ENCODE results near the gene TMEM236.

Gene TMEM236

DNA sequence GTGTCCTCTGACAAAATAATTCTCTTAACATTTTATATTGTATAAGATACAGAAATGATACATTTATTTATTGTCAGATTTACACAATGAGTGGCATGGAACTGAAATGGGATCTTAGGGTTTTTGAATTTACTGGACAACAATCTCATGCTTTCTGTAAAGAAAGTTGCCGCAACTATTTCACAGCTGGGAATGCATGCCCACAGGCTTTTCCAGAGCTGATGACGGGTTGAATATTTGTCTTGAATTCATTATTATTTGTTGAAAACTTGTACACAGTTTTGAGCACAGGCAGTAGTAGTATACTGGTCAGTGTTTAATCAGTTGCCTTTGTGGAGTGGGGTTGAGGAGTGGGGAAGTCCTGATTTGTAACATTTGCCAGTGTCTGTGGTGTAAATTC, 36.6 kb downstream of the TMEM236 start:
- no peak for DNase-seq

DNA sequence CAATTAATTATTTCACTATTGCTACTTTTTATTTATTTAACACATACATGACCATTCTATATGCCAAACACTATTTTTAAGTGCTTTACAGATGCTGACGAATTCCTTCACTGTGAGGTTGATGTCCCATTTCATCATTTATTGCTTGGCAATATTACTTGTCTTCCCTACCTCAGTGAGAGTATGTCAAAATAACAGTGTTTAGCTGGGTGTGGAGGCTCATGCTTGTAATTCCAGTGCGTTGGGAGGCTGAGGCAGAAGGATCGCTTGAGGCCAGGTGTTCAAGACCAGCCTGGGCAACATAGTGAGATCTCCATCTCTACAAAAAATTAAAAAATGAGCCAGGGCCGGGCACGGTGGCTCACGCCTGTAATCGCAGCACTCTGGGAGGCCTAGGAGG, 37.4 kb downstream of the TMEM236 start:
- no peak for DNase-seq

DNA sequence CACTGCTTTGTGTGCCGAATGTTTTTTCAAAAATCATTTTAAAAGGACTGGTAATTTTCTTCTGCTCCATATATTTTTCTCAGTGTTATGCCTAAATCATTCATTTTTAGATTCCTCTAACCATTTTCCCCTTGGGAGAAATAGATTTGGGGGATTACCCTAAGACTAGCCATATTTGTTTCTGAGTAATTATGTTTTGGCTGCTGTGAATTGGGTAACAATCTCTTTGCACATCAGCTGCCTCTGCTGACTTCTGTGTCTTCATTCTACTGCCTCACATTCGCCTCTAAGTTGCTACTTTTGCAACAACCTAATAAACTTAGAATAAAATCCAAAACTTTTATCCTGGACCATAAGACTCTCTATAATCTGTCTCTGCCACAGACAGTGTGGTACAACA, 38.6 kb downstream of the TMEM236 start:
- no peak for DNase-seq

DNA sequence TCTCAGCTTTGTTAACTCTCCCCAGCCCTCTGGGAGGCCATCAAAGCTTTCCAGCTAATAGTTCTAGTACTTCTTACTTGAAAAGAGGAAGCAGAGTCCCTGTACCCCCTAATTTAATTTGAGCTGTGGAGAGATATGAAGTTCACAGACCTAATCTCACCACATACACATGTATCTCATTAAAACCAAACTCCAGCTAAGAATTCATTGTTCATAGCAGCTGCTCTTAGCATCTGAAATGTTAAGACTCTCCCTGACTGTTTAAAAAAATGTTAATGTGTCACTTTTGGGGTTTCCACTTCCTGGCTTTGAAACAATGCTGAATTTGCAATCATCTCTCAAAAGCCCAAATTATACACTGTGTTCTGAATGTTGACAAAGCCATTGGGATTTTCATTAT, 41.0 kb downstream of the TMEM236 start:
- no peak for DNase-seq

DNA sequence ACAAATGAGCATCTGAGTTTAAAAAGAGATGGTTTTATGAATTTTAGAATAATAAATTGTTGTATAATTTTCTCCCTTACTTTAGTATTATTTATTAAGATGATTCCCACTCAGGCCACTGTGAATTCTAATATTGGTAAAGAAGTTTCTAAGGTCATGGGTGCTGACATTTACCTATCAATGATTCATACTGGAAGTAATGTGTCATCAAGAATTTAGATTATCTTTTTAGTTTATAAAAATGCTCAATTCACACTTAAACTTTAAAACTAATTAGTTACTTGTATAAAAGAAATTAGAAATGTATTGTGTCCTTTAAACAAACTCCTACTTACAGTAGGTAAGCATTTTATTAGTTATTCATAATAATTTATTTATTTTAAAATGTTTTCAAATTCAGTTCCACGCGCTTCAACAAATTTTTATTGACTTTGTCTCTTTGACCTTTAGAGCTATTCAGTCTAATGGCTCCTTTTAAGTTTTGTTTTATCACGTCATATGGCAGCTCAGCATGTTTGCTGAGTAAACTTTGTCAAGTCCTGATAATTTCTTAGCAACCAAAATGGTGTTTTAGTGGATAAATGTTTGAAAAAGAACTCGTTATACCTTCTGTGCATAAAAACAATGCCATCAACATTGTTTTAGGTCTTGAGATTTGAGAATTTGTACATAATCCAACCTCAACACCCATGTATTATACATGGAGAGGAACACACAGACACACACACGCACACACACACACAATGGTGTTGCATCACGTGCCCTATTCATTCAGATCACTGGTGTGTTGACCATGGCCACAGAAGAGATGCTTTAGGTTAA, 42.0 kb downstream of the TMEM236 start:
- no peak for DNase-seq

DNA sequence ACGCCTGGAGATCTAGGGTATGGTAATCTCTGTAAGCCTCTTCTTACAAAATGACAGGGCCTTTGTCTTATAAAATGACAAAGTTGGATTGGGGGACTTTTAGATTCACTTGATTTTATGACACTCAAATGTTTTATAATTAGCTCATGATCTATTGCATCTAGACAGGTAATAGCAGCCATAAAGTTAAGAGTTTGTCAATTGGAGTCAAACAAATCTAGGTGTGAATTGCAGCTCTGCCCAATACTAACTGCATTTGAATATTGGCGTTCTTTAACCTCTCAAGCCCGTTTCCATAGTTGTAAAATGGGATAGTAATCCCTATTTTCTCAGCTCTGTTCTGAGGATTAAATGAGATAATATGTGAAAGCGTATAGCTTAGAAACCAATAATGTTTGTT, 43.1 kb downstream of the TMEM236 start:
- DNase-seq: no peak

DNA sequence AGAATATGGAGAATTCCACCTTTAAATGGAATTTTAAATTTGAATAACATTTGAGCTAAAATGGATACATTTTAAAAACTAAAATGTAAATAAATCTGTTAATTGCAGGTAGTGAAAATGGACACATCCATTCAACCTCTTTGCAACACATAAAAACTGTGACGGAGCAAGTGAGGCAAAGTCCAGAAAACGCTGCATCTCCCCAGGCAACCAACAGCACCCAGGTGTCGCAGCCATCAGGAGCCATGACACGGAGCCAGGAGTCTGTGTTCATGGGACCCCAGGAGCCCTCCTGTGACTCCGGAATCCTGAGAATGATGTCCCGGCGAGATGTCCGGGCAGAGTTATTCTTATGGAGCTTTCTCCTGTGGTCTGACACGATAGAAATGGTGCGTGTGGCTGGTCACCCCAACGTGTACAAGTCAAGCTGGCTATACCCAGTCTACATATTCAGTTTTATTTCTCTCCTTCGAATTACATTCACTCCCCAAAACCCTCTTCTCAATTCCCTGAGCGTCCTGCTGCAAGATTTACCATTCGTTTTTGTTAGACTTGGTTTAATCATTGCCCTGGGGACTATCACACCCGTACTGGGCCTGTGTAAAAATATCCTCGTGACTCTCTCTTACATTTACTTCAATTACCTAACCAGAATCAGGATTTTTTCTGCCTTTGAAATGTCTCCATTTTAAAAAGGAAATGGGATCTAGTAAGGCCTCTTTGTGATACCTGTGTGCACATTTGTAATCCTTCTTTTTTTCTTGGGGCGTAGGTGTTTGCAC, 44.0 kb downstream of the TMEM236 start:
- DNase-seq: no peak

DNA sequence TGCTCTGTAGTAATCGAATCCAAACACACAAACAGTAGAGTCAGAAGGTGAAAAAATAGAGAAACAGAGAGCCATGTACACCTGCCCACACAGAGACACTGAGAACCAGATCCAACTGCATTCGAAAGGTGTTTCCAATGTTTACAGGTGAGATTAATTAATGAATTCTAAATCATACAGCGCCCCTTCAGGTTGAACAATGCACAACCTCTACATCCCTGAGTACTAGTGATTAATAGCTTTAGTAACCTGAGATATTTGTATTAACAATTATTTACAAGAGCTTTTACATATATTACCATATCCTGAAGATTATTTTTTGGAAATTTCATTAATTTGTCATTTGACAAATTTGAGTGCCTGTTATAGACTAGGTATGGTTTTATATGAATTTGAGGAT, 49.5 kb downstream of the TMEM236 start:
- no peak for DNase-seq

DNA sequence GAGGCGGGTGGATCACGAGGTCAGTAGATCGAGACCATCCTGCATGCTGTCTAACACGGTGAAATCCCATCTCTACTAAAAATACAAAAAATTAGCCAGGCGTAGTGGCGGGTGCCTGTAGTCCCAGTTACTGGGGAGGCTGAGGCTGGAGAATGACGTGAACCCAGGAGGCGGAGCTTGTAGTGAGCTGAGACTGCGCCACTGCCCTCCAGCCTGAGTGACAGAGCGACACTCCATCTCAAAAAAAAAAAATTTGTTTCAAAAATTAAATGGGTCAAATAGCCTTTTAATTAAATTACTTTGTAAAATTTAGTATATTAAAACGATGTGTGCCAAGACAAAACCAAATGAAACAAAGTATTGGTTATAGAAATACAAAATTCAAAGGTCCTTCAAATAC, 50.3 kb downstream of the TMEM236 start:
- no peak for DNase-seq

DNA sequence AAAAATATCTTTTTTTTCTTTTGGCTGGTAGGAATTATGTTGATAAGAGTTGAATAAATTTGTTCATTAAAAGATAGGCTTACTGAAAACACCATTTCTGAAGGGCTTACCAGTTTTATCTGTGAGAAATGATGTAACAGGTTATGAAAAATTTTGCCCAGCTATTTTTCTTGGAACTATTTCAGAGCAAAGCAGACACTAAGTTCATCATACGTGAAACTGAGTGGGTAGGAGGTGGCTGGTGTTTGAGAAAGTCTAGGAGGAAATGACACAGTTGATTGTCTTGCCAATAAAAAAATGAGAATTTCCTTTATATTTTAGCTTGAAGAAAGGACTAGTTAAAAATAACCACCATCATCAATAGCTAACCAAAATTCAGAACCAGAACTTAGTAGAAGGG, 51.0 kb downstream of the TMEM236 start:
- no peak for DNase-seq

DNA sequence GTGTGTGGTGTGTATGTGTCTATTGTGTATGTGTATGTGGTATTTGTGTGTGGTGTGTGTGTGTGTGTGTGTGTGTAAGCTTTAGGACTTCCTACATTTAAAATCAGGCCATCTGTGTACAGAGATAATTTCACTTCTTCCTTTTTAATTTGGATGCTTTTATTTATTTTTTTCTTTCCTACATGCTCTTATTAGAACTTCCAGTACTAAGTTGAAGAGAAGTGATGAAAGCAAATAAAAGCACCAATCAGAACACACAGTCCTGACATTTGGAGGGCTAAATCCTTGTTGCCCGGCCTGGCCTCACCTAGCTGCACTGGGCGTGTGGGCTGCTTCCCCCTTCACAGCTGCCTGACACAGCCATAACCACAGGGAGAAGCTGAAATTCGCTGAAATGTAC, 53.3 kb downstream of the TMEM236 start:
- no peak for DNase-seq

DNA sequence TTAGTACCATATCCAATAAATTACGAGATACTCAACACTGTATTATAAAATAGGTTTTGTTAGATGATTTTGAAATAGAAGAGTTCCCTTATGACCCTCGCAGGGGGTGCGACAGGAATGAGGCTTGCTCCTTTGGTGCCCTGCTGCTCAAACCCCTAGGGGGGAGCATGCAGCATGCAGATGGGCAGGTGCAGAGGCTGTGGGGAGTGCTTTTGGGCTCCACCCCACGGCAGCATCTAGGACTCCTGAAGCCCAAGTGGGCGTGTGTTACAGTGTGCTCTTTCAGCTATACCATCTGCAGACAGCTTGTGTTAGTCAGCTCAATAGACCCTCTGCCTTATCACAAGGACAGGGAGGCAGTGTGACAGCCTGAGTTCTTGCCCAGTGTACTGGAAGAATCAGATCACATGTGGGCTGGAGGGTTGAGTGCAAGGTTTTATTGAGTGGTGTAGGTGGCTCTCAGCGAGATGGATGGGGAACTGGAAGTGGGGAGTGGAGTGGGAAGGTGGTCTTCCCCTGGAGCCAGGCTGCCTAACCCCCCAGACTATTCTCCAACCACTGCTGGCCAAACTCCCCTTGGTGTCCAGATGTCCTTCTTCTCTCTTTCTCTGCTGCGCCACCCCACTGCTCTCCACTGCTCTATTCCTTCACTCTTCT, 54.0 kb downstream of the TMEM236 start:
- peak; percentile 2 for DNase-seq

DNA sequence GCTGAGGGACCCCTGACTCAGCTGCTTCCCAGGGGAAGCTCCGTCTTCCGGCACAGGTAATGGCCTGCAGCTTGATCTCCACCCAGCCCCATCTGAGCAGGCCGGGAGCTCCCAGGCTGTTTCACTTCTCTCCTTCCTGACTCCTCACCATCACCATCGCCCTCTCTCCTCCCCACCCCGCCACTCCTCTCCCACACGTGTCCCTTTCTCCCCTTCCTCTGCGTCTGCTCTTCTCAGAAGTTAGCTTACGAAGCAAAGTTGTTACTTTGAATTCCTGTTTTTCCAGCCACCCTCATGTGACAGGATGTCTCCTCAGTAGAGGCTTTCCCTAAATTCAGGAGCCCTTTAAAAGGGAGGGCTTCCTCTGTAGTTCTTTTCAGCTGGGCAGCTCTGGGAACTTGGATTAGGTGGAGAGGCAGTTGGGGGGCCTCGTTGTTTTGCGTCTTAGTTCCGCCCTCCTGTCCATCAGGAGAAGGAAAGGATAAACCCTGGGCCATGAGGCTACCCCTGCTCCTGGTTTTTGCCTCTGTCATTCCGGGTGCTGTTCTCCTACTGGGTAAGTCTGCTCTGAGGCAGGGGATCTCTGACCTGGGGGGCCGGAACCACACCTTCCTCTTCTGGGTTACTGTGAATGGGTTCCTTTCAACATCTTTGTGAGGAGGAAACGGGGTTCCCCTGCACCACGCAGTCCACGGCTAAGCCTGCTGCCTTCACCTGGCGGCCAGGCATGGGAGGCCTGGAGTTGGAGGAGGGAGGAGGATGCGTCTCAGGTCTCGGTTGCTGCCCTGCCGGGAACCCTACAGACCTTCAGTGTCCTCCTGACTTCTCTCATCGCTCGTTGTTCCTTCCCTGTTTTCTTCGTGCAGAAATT, 57.2 kb downstream of the TMEM236 start, which contains the start of gene MRC1:
MRC1 (plus strand) TSS at position 378 of the 871 bp plus-strand sequence; CDS start at position 496, 118 bp downstream.
- no peak for DNase-seq

DNA sequence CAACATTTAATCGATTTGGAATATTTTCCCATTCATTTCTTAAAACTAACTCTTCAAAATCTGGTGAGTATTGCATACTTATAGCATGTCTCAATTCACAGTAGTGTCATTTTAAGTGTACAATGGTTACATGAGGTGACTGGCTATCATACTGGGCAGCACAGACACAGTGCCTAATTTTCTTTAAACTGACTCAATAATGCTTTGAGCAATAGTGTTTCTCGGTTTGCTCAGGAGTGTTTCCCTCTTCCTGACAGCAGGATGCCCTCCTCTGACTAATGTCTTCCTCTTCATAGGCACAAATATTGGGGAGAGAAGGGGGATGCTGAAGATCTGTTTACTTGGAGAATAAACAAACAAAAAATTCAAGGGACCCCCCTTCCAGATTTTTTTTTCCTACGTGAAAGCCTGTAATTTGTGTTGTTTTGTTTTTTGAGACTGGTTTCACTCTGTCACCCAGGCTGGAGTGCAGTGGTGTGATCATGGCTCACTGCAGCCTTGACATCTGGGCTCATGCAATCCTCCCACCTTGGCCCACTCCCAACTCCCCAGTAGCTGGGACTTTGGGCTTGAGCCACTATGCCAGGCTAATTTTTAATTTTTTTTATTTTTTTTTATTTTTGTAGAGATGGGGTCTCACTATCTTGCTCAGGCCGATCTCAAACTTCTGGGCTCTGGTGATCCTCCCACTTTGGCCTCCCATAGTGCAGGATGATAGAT, 59.3 kb downstream of the TMEM236 start:
- DNase-seq: no peak

DNA sequence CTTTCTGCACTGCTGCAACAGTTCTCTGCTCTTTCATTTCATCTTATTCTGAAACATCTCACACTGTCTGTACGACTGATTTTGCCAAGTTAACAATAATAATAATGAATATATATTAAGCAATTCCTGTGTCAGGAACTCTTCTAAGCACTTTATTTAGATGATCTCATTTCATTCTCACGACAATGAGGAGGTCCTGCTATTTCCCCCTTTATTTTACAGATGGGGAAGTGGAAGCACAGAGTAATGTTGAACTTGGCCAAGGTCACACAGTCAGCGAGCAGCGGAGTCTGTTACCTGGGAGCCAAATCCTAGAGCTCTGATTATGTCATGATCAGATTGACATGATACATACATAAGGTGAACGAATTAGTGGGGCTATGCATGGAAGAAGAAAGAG, 63.0 kb downstream of the TMEM236 start:
- no peak for DNase-seq

DNA sequence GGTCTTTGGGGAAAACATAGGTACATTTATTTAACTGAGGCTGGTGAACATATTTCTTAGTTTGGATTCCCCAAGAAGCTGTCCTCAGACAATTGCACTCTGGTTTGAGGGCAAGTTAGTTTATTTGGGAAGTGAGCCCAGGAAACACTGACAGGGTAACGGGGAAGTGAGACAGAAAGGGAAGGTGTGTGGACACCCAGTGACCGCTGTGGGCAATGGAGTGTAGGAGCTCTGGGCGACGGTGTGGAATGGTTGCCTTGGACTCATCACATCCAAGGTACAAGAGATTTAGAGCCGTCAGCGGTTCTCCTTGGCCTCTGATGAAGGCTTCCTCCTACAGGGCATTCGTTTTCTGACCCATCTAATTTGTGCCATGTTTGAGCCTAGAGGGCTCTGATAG, 64.2 kb downstream of the TMEM236 start:
- DNase-seq: no peak

DNA sequence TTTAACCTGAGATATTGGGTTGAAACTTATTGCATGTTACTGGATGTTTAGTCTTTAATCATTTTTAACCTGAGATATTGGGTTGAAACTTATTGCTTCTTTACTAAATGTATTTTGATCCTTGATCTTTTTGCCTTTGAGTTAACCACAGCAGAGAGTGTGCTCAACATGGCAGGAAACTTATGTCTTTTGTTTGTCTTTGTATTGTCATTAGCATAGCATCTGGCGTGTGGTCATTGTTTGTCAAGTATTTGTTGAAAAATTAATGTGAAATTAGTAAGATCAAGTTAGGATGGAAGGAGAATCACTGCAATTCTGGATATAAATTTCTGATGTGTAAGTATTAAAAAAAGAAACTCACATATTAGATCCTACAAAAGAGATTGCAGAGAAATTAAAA, 65.3 kb downstream of the TMEM236 start:
- DNase-seq: no peak

DNA sequence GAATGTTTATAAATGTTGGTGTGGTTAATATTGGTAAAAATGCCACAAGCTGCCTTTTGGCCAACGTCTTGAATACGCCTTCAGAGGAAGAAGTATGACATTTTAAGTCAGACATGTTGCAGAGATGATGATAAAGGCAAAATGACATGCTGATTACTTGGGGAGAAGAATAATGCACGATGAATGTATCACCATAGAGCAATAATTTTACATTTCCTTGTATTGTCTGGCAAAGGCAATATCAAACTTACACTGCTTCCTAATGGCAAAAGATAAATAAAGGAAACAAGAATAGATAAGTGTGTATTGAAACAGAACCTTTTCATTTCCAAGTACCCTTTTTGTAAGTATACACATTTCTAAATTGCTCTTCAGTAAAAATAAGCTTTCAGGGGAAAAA, 65.8 kb downstream of the TMEM236 start:
- no peak for DNase-seq

DNA sequence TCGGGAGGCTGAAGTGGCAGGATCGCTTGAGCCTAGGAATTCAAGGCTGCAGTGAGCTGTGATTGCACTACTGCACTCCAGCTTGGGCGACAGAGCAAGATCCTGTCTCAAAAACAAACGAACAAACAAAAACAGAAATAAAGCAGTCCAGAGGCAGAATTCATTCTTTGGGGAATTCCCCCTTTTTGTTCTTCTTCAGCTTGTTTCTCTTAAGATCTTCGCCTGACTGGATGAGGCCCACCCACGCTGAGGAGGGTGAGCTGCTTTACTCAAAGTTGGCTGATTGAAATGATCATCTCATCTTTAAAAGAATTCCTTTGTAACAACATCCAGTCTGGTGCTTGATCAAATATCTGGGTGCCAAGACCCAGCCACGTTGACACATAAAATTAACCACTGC, 67.8 kb downstream of the TMEM236 start:
- no peak for DNase-seq

DNA sequence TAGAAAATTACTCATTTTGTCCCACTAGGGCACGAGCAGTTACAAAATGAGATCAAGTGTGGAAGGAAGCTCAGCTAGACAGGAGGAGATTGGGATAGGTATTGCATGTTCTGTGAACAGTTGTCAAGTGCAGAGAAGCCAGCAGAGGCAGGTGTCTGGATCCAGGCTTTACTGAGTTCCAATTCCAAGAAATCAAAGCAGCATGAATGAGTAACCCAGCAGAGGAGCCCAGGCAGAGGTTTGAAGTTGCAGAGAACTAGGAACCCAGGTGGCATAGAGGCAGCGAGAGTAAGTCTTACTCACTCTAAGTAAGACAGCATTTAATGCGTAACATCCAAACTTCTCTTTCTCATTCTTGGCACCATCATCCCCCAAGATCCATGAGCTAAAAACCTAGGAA, 68.9 kb downstream of the TMEM236 start:
- no peak for DNase-seq

DNA sequence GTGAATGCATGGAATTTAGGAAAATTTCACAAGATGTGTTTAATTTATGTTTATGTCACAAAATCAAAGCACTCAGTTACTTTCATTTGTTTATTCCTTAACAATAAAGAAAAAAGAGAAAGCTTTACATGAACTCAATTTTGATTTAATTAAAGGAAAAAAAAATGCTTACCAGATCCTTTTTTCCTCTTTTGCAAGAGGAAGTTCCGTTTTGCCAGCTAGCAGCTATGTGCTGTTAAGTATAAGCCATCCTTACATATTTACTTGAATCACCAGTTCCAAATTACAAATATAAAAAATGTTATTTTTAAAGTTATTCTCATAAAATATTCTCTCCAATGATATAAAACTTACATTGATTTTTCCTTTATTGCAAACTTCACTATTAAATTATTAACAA, 69.9 kb downstream of the TMEM236 start:
- no peak for DNase-seq

DNA sequence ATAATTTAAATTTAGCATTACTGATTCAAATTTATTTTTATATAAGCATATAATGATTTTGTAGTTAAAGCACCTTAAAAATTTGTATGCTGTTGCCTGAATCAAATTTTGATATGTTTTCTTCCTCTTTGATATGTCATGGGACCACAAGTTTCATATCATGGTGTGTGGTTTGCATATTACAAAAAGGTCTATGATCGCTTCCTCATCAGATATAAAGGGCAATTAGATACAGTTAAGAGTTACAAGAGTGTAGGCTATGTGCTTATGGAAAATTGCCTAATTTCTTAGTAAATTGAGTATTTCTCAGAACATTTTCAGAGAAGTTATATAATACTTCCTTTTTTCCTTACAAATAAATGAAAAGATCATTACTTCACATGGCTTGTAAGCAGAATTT, 79.3 kb downstream of the TMEM236 start:
- no peak for DNase-seq
